ENCODE data around the gene IGLL5.

- TF ChIP-seq HOXB13 (CRISPR knock-in tag; IDR thresholded peaks at IDR 0.05; ENCODE audit: low read depth) (no peak), CTCF (IDR thresholded peaks at IDR 0.05) (no peak), POLR2A (IDR thresholded peaks at IDR 0.05; ENCODE audit: low read length) (no peak), MYC (IDR thresholded peaks at IDR 0.05; ENCODE audit: borderline replicate concordance, low read length) (no peak), ELK1 (IDR thresholded peaks at IDR 0.05; ENCODE audit: low read depth, low read length) (no peak), SMC3 (IDR thresholded peaks at IDR 0.05) (no peak), NPAS2 (CRISPR knock-in tag; IDR thresholded peaks at IDR 0.05; ENCODE audit: borderline replicate concordance) (no peak), PBX3 (IDR thresholded peaks at IDR 0.05) (no peak), JUN (IDR thresholded peaks at IDR 0.05) (no peak), ZC3H11A (IDR thresholded peaks at IDR 0.05) (no peak), CHD2 (IDR thresholded peaks at IDR 0.05; ENCODE audit: low read length, partially characterized antibody) (no peak), CEBPB (IDR thresholded peaks at IDR 0.05) (no peak), KDM5A (IDR thresholded peaks at IDR 0.05) (no peak)
Observed at GRCh38 chr22:22851969-22852368, 35.6 kb upstream of the IGLL5 start.

Data from A549 (cell line).